GM21390 (cell line): ENCODE measurements around the gene LRRC36.
"Not testable (repeated sequence)": the region's sequence is repeated elsewhere in the genome, so short reads cannot be mapped to it uniquely, and the experiment has no call there.

Experiments
- ATAC-seq: cut with Tn5 transposase; IDR thresholded peaks from one replicate; pipeline ENCODE4 v1.9.1; 2021; ENCODE audit not compliant: unreplicated experiment

Gene LRRC36

GRCh38 chr16:67341250-67341649 is 14.6 kb downstream of the LRRC36 start:
- no peak for ATAC-seq

- no peak for ATAC-seq
Observed at GRCh38 chr16:67342616-67343015, 16.0 kb downstream of the LRRC36 start.

DNA sequence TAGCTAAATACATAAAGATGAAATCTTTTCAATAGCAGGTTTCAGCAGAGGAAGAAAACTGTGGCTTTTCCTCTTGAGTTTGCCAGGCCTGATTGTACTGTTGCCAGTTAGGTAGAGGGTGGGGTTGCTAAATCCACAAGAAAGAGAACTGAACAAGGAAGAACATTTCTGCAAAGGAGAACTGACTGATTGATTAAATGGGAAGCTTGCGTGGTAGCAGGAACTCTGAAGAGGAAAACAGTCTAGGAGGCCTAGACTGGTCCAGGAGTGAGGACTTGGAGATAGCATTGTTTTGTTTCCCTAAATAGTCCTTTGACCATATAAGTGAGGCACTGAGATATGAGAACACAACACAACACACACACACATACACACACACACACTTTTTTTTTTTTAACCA is 18.8 kb downstream of the LRRC36 start:
- no peak for ATAC-seq

DNA sequence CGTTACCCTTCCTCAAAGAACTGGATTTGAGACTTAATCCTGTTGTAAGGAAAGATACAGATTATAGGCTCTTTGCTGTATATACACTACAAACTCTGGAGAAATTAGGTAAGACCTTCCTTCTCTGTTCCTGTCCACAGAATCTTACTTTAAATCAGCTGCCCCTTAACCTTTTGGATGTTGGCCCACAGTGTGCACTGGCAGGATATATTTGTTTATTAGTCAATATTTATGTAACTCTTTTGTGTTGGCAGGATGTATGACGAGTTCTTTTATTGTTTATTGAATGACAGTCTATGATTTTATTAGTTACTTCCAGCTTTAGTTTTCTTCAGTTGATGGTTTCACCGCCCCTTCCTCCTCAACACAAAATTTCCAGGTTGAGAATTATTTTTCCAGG is 19.7 kb downstream of the LRRC36 start:
- ATAC-seq = no peak

DNA sequence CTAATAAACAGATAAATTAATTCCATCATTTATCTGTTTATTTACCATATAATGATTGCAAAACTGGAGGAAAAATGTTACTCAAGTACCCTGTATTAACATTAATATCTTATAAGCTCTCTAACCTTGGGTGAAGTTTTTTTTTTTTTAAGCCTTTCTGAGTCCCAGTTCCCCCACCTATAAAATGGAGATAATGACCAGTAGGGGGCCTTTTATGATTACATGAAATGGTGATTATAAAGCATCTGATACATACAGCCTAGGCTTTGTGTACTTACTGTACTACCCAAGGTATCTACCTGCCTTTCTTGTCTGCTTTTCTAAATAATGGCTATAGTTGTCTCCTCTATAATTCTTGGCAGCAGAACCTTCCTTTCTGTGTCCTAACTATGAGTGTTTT is 22.6 kb downstream of the LRRC36 start:
- no peak for ATAC-seq

DNA sequence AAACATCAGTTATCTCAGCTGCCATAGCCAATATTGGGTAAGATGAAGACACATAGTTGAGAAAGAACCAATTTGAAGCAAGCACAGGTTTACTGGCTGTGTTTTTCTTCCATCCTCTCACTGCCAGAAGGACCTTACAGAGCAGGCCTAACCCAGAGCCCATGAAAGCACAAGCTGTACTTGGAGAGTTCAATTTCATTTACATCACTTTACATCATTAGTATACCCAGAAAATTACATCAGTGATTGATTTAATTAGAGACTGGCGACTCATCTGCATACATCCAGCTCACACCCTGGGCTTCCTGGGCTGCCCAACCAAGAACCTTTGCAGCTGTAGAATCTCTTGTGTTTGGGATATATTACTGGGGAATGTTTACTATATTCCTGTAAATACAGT is 23.7 kb downstream of the LRRC36 start:
- ATAC-seq = no peak

DNA sequence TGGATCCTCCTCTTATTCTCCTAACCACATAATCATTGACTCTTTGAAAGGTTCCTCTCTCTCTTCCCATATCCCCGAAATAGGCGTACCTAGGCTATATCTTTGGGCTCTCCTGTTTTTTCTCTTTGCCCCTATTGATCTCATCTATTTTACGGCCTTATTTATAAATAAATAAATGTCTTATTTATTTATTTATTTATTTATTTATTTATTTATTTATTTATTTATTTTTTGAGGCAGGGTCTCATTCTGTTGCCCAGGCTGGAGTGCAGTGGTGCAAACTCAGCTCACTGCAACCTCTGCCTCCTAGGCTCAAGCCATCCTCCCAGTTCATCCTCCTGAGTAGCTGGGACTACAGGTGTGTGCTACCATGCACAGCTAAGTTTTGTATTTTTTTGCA is 25.8 kb downstream of the LRRC36 start:
- ATAC-seq = not testable (repeated sequence)

- ATAC-seq = no peak
Observed at GRCh38 chr16:67356396-67356795, 29.8 kb downstream of the LRRC36 start.

DNA sequence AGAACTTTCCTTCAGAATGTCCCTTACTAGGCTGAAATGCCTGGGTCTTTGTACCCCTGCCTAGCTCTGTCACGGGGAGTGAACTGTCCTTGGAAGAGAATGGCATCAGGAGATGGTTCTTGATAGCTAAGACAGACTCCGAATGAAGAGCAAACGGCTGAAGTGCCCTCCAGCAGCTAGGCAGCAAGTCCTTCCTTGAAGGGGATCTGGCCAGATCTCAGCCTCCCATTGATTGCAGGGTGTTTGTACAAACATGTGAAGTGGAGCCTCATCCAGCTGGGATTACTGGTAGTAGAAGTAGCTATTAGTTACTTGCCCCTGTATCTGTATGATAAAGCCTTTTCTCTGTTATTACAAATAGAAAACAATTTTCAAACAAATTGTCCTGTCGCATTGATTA is 30.9 kb downstream of the LRRC36 start:
- no peak for ATAC-seq

GRCh38 chr16:67359540-67360269 is 33.1 kb downstream of the LRRC36 start:
- not testable (repeated sequence) for ATAC-seq

- ATAC-seq = no peak
Observed at GRCh38 chr16:67361038-67361437, 34.4 kb downstream of the LRRC36 start.

DNA sequence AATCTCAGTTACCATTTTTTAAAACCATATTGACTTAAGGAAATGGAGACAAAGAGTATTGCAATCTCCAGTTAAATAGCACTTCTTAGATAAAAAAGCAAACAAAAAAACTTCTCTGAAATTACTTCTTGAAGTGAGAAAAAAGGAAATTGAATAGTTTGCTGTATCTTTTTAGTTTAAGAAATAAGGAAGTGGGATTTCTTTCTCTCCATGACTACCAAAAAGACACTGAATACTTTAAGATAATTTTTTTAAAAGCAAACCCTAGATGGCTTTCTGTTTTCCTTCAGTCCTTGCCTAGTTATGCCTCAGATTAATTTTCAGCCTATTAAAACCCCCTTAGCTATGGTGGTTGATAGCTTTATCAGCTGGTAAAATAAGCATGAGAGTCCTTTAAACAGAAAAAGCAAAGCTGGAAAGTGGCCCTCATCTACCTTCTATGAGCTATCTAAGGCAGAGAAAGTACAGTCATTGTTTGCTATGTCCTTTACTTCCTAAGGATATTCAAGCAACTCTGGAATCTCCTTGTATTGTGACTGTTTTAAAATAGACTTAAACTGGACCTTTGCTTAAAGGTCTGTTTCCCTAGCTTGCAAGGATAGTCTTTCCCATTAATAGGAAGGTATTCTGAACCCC is 38.1 kb downstream of the LRRC36 start:
- ATAC-seq = no peak

- ATAC-seq = no peak
Observed at GRCh38 chr16:67370661-67371060, 44.0 kb downstream of the LRRC36 start.

GRCh38 chr16:67372664-67373063 is 46.0 kb downstream of the LRRC36 start:
- no peak for ATAC-seq

DNA sequence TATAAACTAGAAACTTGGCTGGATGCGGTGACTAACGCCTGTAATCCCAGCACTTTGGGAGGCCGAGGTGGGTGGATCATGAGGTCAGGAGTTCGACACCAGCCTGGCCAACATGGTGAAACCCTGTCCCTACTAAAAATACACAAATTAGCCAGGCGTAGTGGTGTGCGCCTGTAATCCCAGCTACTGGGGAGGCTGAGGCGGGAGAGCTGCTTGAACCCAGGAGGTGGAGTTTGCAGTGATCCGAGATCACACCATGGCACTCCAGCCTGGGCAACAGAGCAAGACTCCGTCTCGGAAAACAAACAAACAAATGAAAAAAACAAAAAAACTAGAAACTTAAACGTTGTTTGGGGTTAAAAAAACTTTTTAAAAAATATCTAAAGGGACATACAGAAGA is 49.4 kb downstream of the LRRC36 start:
- ATAC-seq = not testable (repeated sequence)

DNA sequence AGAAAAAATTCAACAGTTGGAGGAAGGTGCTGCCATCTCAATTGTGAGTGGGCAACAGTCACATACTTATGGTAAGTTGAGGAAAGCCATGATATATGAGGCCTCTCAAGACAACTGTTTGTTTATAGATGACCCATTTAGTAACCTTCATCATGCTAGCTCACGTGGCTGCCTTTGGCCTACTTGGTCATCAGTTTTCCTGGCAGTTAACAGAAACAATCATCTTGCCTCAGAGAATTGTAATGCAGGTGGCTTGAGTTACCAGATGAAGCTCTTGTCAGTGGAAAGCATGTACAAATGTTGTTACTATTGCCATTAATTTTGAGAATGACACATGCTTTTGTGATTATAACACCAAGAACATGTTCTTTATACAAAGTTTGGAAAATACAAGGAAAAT is 52.0 kb downstream of the LRRC36 start:
- no peak for ATAC-seq

- no peak for ATAC-seq
Observed at GRCh38 chr16:67383284-67383683, 56.7 kb downstream of the LRRC36 start.

GRCh38 chr16:67384778-67385510 is 58.3 kb downstream of the LRRC36 start:
- ATAC-seq = no peak

GRCh38 chr16:67386861-67387455 is 60.3 kb downstream of the LRRC36 start:
- no peak for ATAC-seq

GRCh38 chr16:67387479-67388079 is 61.0 kb downstream of the LRRC36 start:
- no peak for ATAC-seq

- ATAC-seq = no peak
Observed at GRCh38 chr16:67388191-67388590, 61.6 kb downstream of the LRRC36 start.
